ENCODE results near the gene SMIM35.

Gene SMIM35

GRCh38 chr11:117997823-117998579 lies 88.8 kb downstream of the SMIM35 start:
- H3K4me3 Mint-ChIP-seq, result no peak overlapping the region
- H3K36me3 Mint-ChIP-seq (ENCODE audit: low read depth), result no peaks in the 10 kb centered on the region
- no peak overlapping the region for H3K27ac Mint-ChIP-seq
- H3K9me3 Mint-ChIP-seq, result no peaks in the 10 kb centered on the region
- no peak for DNase-seq
- peaks cover 11% of the 10 kb centered on the region for H3K27me3 Mint-ChIP-seq (ENCODE audit: low read depth, poor library complexity)
- TF ChIP-seq CTCF (IDR thresholded peaks at IDR 0.05), result no peak
- peaks cover 11% of the 10 kb centered on the region for H3K4me1 Mint-ChIP-seq

- Mint-ChIP-seq H3K4me1 (peaks cover 7% of the 10 kb centered on the region), H3K9me3 (no peaks in the 10 kb centered on the region), H3K27me3 (ENCODE audit: low read depth, poor library complexity) (peaks cover 13% of the 10 kb centered on the region), H3K36me3 (ENCODE audit: low read depth) (no peaks in the 10 kb centered on the region), H3K27ac (no peak overlapping the region), H3K4me3 (no peak overlapping the region)
- no peak for TF ChIP-seq CTCF (IDR thresholded peaks at IDR 0.05)
- no peak for DNase-seq
These were observed 89.4 kb downstream of the SMIM35 start for GRCh38 chr11:117997406-117997805.

- Mint-ChIP-seq H3K27ac (no peak overlapping the region), H3K4me1 (peaks cover 4% of the 10 kb centered on the region), H3K27me3 (ENCODE audit: low read depth, poor library complexity) (peaks cover 13% of the 10 kb centered on the region), H3K36me3 (ENCODE audit: low read depth) (no peaks in the 10 kb centered on the region), H3K4me3 (no peak overlapping the region), H3K9me3 (no peaks in the 10 kb centered on the region)
- no peak for TF ChIP-seq CTCF (IDR thresholded peaks at IDR 0.05)
- no peak for DNase-seq
These were observed 90.7 kb downstream of the SMIM35 start for GRCh38 chr11:117996058-117996457.

- no peaks in the 10 kb centered on the region for H3K36me3 Mint-ChIP-seq (ENCODE audit: low read depth)
These were observed 91.3 kb downstream of the SMIM35 start for GRCh38 chr11:117995472-117995871.

GRCh38 chr11:117993988-117994745 lies 92.6 kb downstream of the SMIM35 start:
- no peak for TF ChIP-seq CTCF (IDR thresholded peaks at IDR 0.05)
- Mint-ChIP-seq H3K36me3 (ENCODE audit: low read depth) (no peaks in the 10 kb centered on the region), H3K4me3 (no peak overlapping the region), H3K27me3 (ENCODE audit: low read depth, poor library complexity) (peaks cover 16% of the 10 kb centered on the region), H3K27ac (no peak overlapping the region), H3K4me1 (peaks cover 4% of the 10 kb centered on the region), H3K9me3 (no peaks in the 10 kb centered on the region)
- DNase-seq, result no peak

More at GRCh38 chr11:117995472-117995871, 91.3 kb downstream of the SMIM35 start:
- Mint-ChIP-seq H3K4me1 (peaks cover 4% of the 10 kb centered on the region), H3K4me3 (no peak overlapping the region), H3K9me3 (no peaks in the 10 kb centered on the region), H3K27ac (no peak overlapping the region), H3K27me3 (ENCODE audit: low read depth, poor library complexity) (peaks cover 11% of the 10 kb centered on the region)
- no peak for TF ChIP-seq CTCF (IDR thresholded peaks at IDR 0.05)
- no peak for DNase-seq
